B cell (primary cell): ENCODE data around the gene C8A.

Source experiments
- CTCF ChIP-seq: fragments of 200-600 bp; IDR thresholded peaks from one replicate; pipeline ENCODE4 v1.8.0; 2022; ENCODE audit warnings: antibody characterized with exemption, mild to moderate bottlenecking
- EZH2 ChIP-seq: IDR thresholded peaks from 2 replicates; pipeline ENCODE4 v1.6.1; 2012; ENCODE audit warnings: borderline replicate concordance, low read depth, mild to moderate bottlenecking, moderate library complexity, low read length; ENCODE audit not compliant: insufficient read depth, poor library complexity, severe bottlenecking

DNA sequence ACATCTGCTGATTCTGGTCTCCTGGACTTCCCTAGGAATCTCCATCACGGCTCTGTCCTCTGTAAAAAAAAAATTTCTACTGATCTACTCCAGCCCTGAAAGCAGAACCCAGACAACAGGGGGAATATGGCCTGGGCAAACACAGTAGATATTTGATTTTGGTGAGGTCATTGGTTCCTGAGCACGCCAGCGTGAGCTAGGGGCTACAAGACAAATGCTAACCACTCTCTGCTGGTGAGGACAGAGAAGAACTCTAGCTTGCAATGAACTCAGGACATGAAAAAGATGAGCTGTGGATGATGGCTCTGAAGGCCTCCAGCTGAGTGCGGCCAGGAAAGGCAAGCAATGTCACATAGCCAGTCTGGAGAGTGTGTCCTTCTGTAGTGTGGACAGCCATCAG, 18.2 kb upstream of the C8A start:
- TF ChIP-seq CTCF (no peak), EZH2 (no peak)
